ENCODE data around the gene TSGA10. TPM values are rescaled to one million over a fixed set of nuclear protein-coding genes. Genes with fewer than 3 reads are reported as not detected.

TSGA10 gene, protein sequence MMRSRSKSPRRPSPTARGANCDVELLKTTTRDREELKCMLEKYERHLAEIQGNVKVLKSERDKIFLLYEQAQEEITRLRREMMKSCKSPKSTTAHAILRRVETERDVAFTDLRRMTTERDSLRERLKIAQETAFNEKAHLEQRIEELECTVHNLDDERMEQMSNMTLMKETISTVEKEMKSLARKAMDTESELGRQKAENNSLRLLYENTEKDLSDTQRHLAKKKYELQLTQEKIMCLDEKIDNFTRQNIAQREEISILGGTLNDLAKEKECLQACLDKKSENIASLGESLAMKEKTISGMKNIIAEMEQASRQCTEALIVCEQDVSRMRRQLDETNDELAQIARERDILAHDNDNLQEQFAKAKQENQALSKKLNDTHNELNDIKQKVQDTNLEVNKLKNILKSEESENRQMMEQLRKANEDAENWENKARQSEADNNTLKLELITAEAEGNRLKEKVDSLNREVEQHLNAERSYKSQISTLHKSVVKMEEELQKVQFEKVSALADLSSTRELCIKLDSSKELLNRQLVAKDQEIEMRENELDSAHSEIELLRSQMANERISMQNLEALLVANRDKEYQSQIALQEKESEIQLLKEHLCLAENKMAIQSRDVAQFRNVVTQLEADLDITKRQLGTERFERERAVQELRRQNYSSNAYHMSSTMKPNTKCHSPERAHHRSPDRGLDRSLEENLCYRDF
- total RNA-seq: 2.7 and 2.8 TPM in 2 replicates

DNA sequence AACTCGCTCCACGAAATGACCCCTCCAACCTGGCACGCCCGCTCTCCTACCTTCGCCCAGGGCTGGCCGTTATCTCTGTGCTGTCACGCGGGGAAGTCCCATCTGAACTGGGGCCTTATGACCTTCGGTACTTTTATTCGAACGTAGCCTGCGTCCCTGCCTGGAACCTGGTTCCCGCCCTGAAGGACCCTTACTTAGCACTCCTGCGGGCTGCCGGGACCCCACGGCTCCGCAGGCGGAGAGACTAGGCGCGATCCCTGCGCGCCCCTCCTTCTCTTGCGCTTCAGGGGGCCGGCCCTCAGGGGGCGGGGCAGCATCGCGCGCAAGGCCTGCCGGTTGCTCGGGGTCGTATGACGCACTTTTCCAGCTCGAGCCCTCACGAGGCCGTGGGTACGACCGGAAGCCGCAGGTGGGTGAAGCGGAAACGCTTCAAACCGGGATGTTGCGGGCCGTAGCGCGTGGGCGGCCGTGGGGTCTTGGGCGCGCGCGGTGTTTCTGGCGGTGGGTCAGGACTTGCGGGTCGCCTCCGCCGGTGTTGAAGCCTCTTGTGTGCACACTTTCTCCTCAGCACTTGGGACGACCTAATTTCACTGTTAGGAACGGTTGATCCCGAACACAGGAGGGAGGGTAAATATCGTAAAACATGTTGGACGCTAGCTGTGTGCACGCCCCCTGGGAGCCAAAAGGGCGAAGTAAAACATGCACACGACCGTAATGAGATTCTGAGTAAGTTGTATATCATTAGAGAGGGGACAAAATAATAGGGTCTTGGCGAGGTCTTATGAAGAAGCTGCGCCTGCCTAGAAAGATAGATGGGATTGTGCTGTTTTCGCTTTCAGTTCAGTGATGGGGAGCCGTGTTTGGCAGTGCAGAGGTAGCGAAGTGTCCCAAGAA, at the start of gene TSGA10, which contains the start of gene LIPT1:
Gene TSGA10, minus strand, starts transcription at position 300 of the 894 bp plus-strand sequence. CDS start 45,503 bp downstream, outside the sequence.
Gene LIPT1, plus strand, starts transcription at position 325 of the 894 bp plus-strand sequence. CDS start 6,991 bp downstream, outside the sequence.

DNA sequence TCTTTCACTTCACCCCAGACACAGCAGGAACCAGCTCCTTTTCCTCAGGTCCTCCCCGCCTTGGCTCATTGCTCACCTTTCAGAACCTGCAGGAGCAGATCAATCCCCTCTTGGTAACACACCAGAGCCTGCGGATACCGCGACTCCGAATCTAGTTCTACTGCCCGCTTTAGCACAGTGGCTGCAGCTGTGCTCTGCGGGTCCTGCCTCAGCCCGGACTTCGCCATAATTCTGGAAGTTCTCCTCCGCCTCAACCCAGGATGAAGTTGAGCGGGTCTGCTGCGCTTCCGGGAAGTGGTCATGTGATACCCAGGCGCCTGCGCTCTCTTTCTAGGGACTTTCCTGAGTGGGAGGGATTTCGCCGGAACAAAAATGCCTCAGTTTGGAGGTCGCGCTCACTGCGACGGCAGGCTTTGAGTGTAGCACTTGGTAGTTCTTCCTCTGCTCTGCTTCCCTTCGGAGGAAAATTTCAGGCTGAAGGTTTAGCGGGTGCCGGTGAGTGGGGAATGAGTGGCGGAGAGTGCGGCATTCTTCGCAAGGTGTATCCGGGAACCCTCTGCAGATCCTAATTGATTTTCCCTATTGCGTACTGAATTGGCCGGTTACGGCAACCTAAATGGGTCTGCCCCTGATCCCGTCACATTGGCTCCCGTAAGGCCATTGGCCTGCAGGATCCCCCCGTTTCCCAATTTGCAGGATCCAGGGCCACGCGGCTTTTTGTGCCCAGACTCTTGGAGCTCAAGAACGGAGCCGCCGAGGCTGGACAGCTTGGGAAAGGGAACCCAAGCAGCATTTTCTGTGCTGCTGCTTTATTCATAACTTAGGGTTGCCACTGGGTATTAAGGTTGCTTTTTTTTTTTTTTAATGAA, 26.2 kb upstream of the TSGA10 start, which contains the start of the genes MITD1 and MRPL30:
Gene MITD1, minus strand, starts transcription at position 304 of the 869 bp plus-strand sequence. Its CDS starts 77 bp downstream, at position 227.
Gene MRPL30, plus strand, starts transcription at position 430 of the 869 bp plus-strand sequence. CDS start 5,020 bp downstream, outside the sequence.

DNA sequence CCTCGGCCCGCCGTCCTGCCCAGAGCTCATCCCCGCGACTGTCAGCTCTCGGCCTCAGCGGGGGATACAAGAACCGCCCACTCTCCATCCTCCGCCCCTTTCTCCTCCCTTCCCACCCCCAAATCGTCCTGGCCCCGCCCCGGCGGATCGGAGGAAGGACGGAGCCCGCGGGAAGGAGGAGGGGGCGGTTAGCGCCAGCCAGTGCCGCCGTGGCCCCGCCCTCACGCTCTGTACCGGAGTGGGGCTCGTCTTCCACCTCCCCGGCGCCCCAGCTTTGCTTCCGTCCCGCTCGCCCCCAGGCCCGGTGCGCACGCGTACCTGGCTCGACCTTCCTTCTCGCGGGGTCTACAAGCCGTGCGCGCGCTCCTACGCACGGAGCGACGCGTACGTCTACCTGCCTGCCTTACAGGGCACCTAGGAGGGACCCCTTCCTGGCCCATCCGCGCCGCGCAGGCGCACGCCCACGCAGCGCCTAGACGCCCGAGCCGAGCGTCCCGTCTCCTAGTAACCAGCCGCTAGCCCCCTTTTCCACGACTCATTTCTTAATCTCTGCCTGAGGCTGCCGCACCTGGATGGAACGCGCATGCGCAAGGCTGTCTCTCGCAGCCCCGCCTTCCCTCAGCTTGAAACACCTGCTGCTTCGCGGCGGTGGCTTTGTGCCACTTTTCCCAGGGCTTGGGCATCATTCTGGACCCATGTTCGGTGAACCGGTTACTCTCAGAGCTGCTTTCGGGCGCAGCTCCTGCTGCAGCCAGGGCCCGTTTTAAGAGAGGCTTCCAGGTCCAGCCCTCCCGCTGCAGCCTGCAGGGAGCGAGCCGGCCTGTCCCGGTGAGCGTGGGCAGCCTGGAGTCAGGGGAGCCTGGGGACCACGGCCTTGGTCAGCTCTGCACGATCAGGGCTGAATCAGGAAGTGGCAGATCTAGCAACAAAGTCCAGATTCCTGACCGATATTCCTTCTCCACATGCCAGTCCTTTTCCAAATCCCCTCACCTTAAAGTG, 13.3 kb downstream of the TSGA10 start, which contains the start of gene C2orf15:
Gene C2orf15, plus strand, starts transcription at position 598 of the 999 bp plus-strand sequence. CDS start 8,852 bp downstream, outside the sequence.

Other genes starting within 250 kb of the TSGA10 start
- gene CRACDL, start 218.7 kb downstream of the TSGA10 start, total RNA-seq: 0.12 and 0.13 TPM in 2 replicates
- gene C2orf15, start 13.2 kb downstream of the TSGA10 start, total RNA-seq: not detected in 2 replicates
- 5.8 and 8.0 TPM in 2 replicates for gene LIPT1, start within 50 bp of the TSGA10 start, total RNA-seq
- gene MITD1, start 26.1 kb upstream of the TSGA10 start, total RNA-seq: 22.3 and 24.2 TPM in 2 replicates
- gene MRPL30, start 26.2 kb upstream of the TSGA10 start, total RNA-seq: 30.6 and 35.1 TPM in 2 replicates
- gene LYG2, start 100.7 kb upstream of the TSGA10 start, total RNA-seq: not detected in 2 replicates
- 0.26 TPM in 1 of 2 replicates, not detected in the other for gene LYG1, start 146.3 kb upstream of the TSGA10 start, total RNA-seq
- gene TXNDC9, start 181.4 kb upstream of the TSGA10 start, total RNA-seq: 48.0 and 52.8 TPM in 2 replicates
- gene EIF5B, start 182.4 kb upstream of the TSGA10 start, total RNA-seq: 24.7 and 31.5 TPM in 2 replicates